Left hindlimb (tissue), 1 donor: ENCODE results near the gene HOXB1.
"Not testable (repeated sequence)": the region's sequence is repeated elsewhere in the genome, so short reads cannot be mapped to it uniquely, and the experiment has no call there.

Experiments used
- DNase-seq: peaks from one replicate; pipeline ENCODE4 v3.0.0-alpha.2; 2018

HOXB1 gene

GRCh38 chr17:48492401-48493298 is 38.2 kb downstream of the HOXB1 start:
- DNase-seq = peak; percentile 74

DNA sequence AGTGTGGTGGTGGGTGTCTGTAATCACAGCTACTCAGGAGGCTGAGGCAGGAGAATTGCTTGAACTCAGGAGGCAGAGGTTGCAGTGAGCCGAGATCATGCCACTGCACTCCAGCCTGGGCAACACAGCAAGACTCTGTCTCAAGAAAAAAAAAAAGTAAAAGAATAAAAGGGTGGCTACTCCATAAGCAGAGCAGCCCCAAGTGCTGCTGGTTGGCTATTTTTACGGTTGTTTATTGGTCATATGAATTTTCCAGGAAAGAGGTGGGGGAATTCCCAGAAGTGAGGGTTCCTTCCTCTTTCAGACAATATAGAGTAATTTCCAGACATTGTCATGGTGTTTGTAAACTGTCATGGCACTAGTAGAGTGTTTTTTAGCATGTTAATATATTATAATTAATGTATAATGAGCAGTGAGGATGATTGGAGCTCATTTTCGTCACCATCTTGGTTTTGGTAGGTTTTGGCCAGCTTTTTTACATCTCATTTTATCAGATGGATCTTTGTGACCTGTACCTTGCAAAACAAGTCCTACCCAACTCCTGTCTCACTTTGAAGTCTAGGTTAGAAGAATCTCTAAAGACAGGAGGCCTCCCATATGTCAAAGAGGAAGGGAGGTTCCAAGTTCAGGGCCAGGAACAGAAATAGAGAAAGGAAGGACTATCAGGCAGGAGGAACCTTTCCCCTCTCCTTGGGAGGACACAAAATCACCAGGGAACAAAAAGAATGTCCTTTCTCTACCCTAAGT is 39.1 kb downstream of the HOXB1 start:
- no peak for DNase-seq

DNA sequence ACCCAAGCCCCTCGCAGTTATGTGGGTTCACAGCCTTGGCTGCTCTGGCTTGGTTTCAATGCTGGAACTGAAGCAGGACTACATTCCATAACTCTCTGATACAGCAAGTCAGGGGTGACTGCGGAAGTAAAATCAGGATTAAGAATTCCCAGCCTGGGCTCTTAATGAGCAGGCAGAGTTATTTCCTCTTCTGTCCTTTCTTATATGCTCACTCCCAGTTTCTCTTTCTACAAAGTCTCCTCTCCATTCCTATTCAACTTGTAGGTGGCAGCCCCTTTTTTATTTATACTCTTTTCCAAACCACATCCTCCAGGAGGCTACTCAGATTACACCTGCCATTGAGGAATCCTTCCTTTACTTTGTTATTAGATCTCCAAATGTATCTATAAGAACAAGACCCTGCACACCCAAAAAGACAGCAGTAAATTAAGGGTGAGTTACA is 40.3 kb downstream of the HOXB1 start:
- DNase-seq = no peak

DNA sequence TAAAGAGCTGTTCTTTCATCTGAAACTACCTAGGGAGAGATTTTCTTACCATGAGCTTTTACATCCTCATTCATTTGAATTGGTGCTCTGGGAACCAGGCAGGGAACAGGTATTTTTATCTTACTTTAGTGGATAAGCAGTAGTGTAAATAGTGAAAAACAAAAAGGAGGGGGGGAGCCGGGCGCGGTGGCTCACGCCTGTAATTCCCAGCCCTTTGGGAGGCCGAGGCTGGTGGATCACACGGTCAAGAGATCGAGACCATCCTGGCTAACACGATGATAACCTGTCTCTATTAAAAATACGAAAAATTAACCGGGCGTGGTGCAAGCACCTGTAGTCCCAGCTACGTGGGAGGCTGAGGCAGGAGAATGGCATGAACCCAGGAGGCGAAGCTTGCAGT is 41.0 kb downstream of the HOXB1 start:
- no peak for DNase-seq

DNA sequence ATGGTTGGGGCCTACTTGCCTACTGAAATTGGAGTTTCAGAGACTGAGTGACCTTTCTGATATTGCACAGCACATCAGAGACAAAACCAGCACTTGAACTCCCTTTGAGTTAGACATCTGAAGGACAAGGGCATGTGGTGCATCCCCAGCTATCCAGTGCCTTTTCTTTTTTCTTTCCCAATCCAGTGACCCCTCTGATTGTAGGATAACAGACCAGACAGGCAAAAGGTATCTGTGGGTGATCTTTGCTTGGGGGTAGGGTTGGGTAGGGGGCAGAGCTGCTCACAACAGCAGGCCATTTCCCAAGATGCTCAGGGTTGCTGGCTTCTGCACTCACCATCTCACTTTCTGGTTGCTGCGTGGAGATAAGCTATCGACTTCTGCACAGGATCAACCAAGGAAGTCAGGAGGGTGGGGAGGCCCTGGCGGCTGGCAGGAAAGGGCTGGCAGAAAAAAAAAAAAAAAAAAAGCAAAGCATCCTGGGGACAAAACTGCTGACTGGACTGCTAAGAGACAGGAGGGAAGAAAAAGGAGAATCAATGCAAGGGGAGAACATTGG is 42.2 kb downstream of the HOXB1 start:
- DNase-seq = no peak

- DNase-seq = no peak
Measured at GRCh38 chr17:48487221-48487620, 43.6 kb downstream of the HOXB1 start.

DNA sequence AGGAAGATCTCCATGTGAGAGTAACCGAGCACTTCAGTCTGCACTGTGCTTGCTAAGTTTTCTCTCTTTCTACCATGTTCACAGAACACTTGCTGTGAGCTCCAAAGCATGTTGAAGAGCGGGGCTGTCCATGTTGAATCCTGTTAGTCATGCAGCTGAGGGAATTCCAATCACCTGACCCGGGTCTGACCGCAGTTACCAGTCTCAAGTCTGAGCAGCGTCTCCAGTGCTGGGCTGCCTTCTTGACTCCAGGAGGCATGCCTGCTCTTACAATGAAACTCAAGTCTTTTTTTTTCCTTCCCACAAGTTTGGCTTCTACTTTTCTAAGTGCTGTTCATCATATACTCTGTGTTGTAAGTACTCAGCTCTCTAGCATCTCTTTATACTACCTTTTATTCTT is 44.3 kb downstream of the HOXB1 start:
- DNase-seq = no peak

DNA sequence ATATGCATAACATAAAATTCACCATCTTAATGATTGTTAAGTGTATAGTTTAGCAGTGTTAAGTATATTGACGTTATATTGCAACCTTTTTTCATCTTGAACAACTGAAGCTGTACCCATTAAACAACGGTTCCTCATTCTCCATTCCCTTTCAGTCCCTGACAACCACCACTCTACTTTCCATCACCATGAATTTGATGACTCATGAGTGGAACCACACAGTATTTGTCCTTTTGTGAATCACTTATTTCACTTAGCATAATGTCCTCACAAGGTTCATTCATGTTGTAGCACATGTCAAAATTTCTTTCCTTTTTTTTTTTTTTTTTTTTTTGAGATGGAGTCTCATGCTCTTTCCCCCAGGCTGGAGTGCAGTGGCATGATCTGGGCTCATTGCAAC is 46.0 kb downstream of the HOXB1 start:
- no peak for DNase-seq

- DNase-seq = no peak
Measured at GRCh38 chr17:48484256-48484655, 46.6 kb downstream of the HOXB1 start.

DNA sequence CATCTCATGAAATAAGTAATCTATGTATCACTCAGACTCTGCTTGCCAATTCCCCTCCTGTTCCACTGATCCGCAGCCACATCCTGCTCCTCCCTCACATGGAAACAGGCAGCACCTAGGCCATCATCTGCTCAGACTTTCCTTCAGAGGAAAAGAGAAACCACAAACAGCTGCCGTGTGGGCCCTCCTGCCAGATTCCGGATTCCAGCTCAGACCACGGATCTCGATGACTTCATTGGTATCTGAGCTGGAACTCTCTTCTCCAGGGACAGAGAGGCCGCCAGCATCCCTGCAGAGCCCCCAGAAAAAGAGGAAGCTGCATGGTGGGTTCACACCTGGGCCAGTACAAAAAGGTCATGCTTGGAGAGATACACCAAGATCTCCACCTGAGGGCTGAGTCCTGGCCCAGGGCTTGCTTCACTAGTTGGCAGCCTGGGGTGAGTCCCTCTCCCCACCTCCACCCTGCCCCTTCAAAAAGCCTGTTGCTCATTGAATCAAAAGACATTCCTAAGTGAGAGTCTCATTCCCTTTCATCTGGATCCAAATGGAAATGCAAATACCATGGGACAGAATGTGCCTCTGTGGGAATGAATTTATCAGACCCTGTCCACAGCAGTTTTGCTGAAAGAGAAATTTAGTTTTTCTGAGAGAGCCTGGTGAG is 47.2 kb downstream of the HOXB1 start:
- DNase-seq = peak; percentile 71

- DNase-seq = no peak
Measured at GRCh38 chr17:48483004-48483403, 47.8 kb downstream of the HOXB1 start.

DNA sequence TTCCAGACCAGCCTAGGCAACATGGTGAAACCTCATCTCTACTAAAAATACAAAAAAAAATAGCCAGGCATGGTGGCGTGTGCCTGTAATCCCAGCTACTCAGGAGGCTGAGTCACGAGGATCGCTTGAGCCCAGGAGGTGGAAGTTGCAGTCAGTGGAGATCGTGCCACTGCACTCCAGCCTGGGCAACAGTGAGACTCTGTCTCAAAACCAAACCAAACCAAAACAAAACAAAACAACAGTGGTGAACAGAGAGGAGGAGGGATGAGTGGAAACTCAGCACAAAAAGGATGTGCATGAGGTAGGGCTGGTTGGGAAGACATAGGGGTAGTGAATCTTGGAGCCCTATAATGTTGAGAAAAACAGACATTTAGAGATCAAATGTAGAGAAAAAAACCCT is 48.5 kb downstream of the HOXB1 start:
- DNase-seq = not testable (repeated sequence)

GRCh38 chr17:48479014-48479402 is 51.8 kb downstream of the HOXB1 start:
- no peak for DNase-seq
